Measurements from ENCODE around the gene UNG.

Gene UNG

DNA sequence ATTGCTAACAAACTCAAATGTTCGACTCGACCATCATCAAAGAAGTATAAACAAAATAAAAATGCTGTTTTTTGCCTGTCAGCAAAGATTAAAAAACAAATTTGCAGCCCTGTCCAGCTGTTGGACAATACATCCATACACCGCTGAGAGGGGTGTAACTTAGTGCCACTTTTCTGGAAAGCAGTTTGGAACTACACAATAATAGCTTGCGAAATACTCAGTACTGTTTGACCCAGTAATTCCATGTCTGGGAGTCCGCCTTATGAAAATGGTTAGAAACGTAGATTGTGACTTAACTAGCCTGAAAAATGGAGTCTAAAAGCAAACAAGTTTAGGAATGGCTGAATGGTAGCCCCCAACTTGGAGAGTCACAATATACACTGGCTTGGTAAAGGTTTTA lies 38.6 kb upstream of the UNG start:
- DNase-seq (ENCODE audit: low read depth in 1 of 2, low spot score in 1 of 2) = no peak
- no peak overlapping the region for H3K4me3 ChIP-seq (replicated peaks; ENCODE audit: insufficient read depth, low read length)
- no peaks in the 10 kb centered on the region for H3K27me3 ChIP-seq (ENCODE audit: insufficient read depth, poor library complexity, severe bottlenecking)
- TF ChIP-seq SPI1 (IDR thresholded peaks at IDR 0.05; ENCODE audit: borderline replicate concordance, low read depth) = no peak
- TF ChIP-seq, protein P1, sequence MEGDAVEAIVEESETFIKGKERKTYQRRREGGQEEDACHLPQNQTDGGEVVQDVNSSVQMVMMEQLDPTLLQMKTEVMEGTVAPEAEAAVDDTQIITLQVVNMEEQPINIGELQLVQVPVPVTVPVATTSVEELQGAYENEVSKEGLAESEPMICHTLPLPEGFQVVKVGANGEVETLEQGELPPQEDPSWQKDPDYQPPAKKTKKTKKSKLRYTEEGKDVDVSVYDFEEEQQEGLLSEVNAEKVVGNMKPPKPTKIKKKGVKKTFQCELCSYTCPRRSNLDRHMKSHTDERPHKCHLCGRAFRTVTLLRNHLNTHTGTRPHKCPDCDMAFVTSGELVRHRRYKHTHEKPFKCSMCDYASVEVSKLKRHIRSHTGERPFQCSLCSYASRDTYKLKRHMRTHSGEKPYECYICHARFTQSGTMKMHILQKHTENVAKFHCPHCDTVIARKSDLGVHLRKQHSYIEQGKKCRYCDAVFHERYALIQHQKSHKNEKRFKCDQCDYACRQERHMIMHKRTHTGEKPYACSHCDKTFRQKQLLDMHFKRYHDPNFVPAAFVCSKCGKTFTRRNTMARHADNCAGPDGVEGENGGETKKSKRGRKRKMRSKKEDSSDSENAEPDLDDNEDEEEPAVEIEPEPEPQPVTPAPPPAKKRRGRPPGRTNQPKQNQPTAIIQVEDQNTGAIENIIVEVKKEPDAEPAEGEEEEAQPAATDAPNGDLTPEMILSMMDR (IDR thresholded peaks at IDR 0.05; ENCODE audit: insufficient read depth, low read length) = no peak
- TF ChIP-seq POLR2AphosphoS5 (IDR thresholded peaks at IDR 0.05; ENCODE audit: low read depth) = no peak
- TF ChIP-seq, protein P2, sequence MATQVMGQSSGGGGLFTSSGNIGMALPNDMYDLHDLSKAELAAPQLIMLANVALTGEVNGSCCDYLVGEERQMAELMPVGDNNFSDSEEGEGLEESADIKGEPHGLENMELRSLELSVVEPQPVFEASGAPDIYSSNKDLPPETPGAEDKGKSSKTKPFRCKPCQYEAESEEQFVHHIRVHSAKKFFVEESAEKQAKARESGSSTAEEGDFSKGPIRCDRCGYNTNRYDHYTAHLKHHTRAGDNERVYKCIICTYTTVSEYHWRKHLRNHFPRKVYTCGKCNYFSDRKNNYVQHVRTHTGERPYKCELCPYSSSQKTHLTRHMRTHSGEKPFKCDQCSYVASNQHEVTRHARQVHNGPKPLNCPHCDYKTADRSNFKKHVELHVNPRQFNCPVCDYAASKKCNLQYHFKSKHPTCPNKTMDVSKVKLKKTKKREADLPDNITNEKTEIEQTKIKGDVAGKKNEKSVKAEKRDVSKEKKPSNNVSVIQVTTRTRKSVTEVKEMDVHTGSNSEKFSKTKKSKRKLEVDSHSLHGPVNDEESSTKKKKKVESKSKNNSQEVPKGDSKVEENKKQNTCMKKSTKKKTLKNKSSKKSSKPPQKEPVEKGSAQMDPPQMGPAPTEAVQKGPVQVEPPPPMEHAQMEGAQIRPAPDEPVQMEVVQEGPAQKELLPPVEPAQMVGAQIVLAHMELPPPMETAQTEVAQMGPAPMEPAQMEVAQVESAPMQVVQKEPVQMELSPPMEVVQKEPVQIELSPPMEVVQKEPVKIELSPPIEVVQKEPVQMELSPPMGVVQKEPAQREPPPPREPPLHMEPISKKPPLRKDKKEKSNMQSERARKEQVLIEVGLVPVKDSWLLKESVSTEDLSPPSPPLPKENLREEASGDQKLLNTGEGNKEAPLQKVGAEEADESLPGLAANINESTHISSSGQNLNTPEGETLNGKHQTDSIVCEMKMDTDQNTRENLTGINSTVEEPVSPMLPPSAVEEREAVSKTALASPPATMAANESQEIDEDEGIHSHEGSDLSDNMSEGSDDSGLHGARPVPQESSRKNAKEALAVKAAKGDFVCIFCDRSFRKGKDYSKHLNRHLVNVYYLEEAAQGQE (IDR thresholded peaks at IDR 0.05; ENCODE audit: insufficient replicate concordance, low read depth) = no peak
- no peak for TF ChIP-seq GABPA (IDR thresholded peaks at IDR 0.05; ENCODE audit: low read depth)
- no peak overlapping the region for H3K27ac ChIP-seq (replicated peaks)

DNA sequence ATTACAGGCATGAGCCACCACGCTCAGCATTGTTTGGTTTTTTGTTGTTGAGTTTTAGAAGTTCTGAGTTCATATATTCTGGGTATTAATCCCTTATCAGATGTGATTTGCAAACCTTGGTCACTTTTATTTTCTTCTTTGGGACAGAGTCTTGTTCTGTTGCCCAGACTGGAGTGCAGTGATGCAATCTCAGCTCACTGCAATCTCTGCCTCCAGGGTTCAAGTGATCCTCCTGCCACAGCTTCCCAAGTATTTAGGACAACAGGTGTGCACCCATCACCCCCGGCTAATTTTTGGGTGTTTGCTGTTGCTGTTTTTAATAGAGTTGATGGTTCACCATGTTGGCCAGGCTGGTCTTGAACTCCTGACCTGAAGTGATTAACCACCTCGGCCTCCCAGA lies 33.3 kb upstream of the UNG start:
- Histone ChIP-seq H3K27me3 (ENCODE audit: insufficient read depth, poor library complexity, severe bottlenecking) (no peaks in the 10 kb centered on the region), H3K4me3 (replicated peaks; ENCODE audit: insufficient read depth, low read length) (no peak overlapping the region), H3K27ac (replicated peaks) (no peak overlapping the region)
- DNase-seq (ENCODE audit: low read depth in 1 of 2, low spot score in 1 of 2) = no peak
- TF ChIP-seq, protein P2 (IDR thresholded peaks at IDR 0.05; ENCODE audit: insufficient replicate concordance, low read depth) = no peak
- TF ChIP-seq GABPA (IDR thresholded peaks at IDR 0.05; ENCODE audit: low read depth) = no peak
- no peak for TF ChIP-seq SPI1 (IDR thresholded peaks at IDR 0.05; ENCODE audit: borderline replicate concordance, low read depth)

DNA sequence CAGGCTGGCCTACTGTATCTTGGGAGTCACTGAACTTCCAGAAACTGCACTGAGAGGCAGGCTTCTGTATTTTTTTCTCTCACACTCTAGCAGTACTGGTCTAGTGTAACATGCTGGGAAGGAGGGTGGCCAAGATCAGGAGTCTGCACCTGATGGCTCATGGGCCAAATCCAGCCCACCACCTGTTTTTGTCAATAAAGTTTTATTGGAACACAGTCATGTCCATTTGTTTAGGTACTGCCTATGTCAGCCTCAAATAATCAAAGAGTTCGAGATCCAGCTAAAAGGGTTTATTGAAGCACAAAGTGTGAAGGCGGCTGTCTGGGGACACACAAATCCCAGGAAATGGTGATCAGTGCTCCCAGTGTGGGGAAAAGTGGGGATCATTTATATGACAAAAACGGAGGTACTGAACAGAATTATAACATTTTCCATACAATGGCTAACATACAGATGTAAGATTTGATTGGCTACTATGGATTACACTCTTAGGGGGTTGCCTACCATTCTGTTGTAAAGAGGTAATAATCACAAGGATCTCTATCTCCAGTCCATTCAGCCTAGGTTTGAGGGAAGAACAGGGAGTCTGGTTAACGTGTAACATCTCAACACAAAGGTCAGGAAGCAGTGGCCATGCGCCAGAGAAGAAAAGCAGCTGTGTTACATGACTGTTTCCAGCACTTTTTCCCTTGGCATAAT lies 32.1 kb upstream of the UNG start:
- no peak overlapping the region for H3K4me3 ChIP-seq (replicated peaks; ENCODE audit: insufficient read depth, low read length)
- H3K27me3 ChIP-seq (ENCODE audit: insufficient read depth, poor library complexity, severe bottlenecking) = no peaks in the 10 kb centered on the region
- TF ChIP-seq POLR2AphosphoS5 (IDR thresholded peaks at IDR 0.05; ENCODE audit: low read depth) = no peak
- TF ChIP-seq, protein P2 (IDR thresholded peaks at IDR 0.05; ENCODE audit: insufficient replicate concordance, low read depth) = no peak
- TF ChIP-seq, protein P1 (IDR thresholded peaks at IDR 0.05; ENCODE audit: insufficient read depth, low read length) = no peak
- TF ChIP-seq SPI1 (IDR thresholded peaks at IDR 0.05; ENCODE audit: borderline replicate concordance, low read depth) = no peak
- TF ChIP-seq GABPA (IDR thresholded peaks at IDR 0.05; ENCODE audit: low read depth) = no peak
- no peak for DNase-seq (ENCODE audit: low read depth in 1 of 2, low spot score in 1 of 2)
- no peak overlapping the region for H3K27ac ChIP-seq (replicated peaks)

All from HL-60 (cell line).